Breast epithelium (tissue), 4 donors: Measurements from ENCODE around the gene CDH4. TPM values are rescaled to one million over a fixed set of nuclear protein-coding genes. Genes with fewer than 3 reads are reported as not detected.

ENCODE experiments used
- DNase-seq, 2 donors: peaks; one replicate each; pipeline ENCODE4 v3.0.0-alpha.2; 2019; ENCODE audit warnings: low spot score in 2 of 2
- H3K27ac ChIP-seq, 2 donors: fragments of 200-600 bp; sonication (generic) in 1 of 2; one replicate each; pipeline ENCODE4 v1.5.1; 2016 to 2019; ENCODE audit warnings: mild to moderate bottlenecking in 1 of 2
- H3K27me3 ChIP-seq, 2 donors: fragments of 200-600 bp; sonication (generic) in 1 of 2; one replicate each; pipeline versions ENCODE4 v1.5.1 to v1.6.0; 2017 to 2019; ENCODE audit warnings: control low read depth in 1 of 2, mild to moderate bottlenecking in 1 of 2
- H3K36me3 ChIP-seq: fragments of 200-600 bp; one replicate; pipeline ENCODE4 v1.5.1; 2019
- H3K4me1 ChIP-seq, 2 donors: fragments of 200-600 bp; sonication (generic); one replicate each; pipeline ENCODE4 v1.5.1; 2016 to 2019; ENCODE audit warnings: control low read depth in 1 of 2
- H3K4me3 ChIP-seq, 3 donors: fragments of 200-600 bp; sonication (generic); 1 replicate in 2 of 3; 2 replicates in 1 of 3; pipeline ENCODE4 v1.5.1; 2016 to 2019; ENCODE audit warnings: mild to moderate bottlenecking in 3 of 3, moderate library complexity in 2 of 3
- H3K9me3 ChIP-seq, 2 donors: fragments of 200-600 bp; sonication (generic) in 1 of 2; one replicate each; pipeline ENCODE4 v1.5.1; 2016 to 2019; ENCODE audit warnings: control low read depth in 1 of 2
- CTCF ChIP-seq, 3 donors: fragments of 450-650 bp; IDR thresholded peaks; one replicate each; pipeline ENCODE4 v1.5.1; 2016 to 2017; ENCODE audit warnings: antibody characterized with exemption in 3 of 3, mild to moderate bottlenecking in 3 of 3, moderate library complexity in 3 of 3
- POLR2A ChIP-seq: fragments of 450-650 bp; IDR thresholded peaks from one replicate; pipeline ENCODE4 v1.6.1; 2016; ENCODE audit warnings: antibody characterized with exemption, mild to moderate bottlenecking, moderate library complexity
- POLR2AphosphoS5 ChIP-seq, 3 donors: sonication (generic); formaldehyde crosslinking; IDR thresholded peaks; one replicate each; pipeline ENCODE4 v1.6.1; 2017; ENCODE audit warnings: antibody characterized with exemption in 3 of 3
- intact Hi-C: fragments of 100-400 bp; cut with DNase I; formaldehyde crosslinking; loops from one replicate; pipeline ENCODE4 v1.15.1; 2023; ENCODE audit warnings: low total_unique reads
- total RNA-seq, 3 donors: library from RNA; depleted of rRNA; stranded (reverse); fragments of >200 nt; gene quantifications; one replicate each; pipeline ENCODE4 v1.1.0, GENCODE V29; 2016

CDH4 gene
- total RNA-seq, 3 donors from 2014 or later, result under 0.01 TPM; not detected in 2

- TF ChIP-seq POLR2A, result no peak
- no peak for TF ChIP-seq POLR2AphosphoS5 (IDR thresholded peaks at IDR 0.05)
- no peak for TF ChIP-seq CTCF (IDR thresholded peaks at IDR 0.05)
- H3K36me3 ChIP-seq, result no peaks in the 10 kb centered on the region
- DNase-seq, result no peak
- no peak overlapping the region for H3K27ac ChIP-seq
- no peak overlapping the region for H3K4me3 ChIP-seq
- no peaks in the 10 kb centered on the region for H3K4me1 ChIP-seq
- H3K9me3 ChIP-seq, result peaks cover under 1 to 13% of the 10 kb centered on the region in 2 donors
- peaks cover 0 to 11% of the 10 kb centered on the region in 2 donors for H3K27me3 ChIP-seq
- intact Hi-C loops, result no loop called here
Measured at GRCh38 chr20:61608275-61609085, 356.4 kb downstream of the CDH4 start.

GRCh38 chr20:61609461-61609860 is 357.4 kb downstream of the CDH4 start:
- no peak for DNase-seq
- Histone ChIP-seq H3K27ac (no peak overlapping the region), H3K9me3 (peaks cover 0 to 9% of the 10 kb centered on the region in 2 donors), H3K4me1 (no peaks in the 10 kb centered on the region), H3K36me3 (no peaks in the 10 kb centered on the region), H3K27me3 (peaks cover 0 to 11% of the 10 kb centered on the region in 2 donors), H3K4me3 (no peak overlapping the region)
- TF ChIP-seq POLR2A (no peak), CTCF (IDR thresholded peaks at IDR 0.05) (no peak), POLR2AphosphoS5 (IDR thresholded peaks at IDR 0.05) (no peak)
- intact Hi-C loops, result no loop called here

GRCh38 chr20:61611401-61612180 is 359.5 kb downstream of the CDH4 start:
- no peaks in the 10 kb centered on the region for H3K4me1 ChIP-seq
- no peak for DNase-seq
- H3K4me3 ChIP-seq, result no peak overlapping the region
- no peaks in the 10 kb centered on the region for H3K36me3 ChIP-seq
- peaks cover 0 to 9% of the 10 kb centered on the region in 2 donors for H3K9me3 ChIP-seq
- peaks cover 0 to 15% of the 10 kb centered on the region in 2 donors for H3K27me3 ChIP-seq
- TF ChIP-seq POLR2A, result no peak
- TF ChIP-seq POLR2AphosphoS5 (IDR thresholded peaks at IDR 0.05), result no peak
- TF ChIP-seq CTCF (IDR thresholded peaks at IDR 0.05), result no peak
- H3K27ac ChIP-seq, result no peak overlapping the region
- intact Hi-C loops, result no loop called here

DNA sequence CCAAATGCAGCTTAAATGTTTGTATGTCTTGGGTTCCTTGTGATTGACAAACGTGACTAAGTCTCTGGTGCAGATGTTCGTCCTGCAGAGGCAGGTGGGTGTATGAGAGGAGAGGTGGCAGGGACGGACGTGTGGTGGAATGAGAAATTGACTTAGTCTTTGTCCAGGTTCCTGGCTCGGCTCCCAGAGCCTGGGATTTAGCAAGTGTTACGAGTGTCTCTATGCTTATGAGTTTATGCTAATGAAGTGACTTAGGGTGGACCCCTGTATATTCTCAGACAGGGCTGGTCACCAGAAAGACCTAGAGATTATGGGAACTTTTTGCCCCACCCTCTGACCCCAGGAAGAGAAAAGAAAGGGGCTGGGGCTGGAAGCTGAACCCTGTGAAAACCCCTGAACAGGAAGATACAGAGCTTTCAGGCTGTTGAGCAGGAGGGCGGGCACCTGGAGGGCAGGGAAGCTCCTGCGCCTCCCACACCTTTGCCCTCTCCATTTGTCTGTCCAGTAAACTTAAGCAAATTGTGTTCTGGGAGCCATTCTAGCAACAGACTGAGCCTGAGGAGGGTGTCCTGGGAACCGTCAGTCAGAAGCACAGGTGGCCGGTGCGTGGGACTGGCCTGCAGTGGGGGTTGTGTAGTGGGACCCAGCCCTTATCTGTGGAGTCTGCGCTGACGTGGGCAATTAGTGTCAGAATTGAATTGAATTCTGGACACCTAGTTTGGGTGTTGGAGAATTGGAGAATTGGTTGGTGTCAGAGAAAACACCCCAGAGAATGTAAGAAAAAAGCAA is 362.1 kb downstream of the CDH4 start:
- H3K4me3 ChIP-seq, result no peak overlapping the region
- intact Hi-C loops, result no loop called here
- H3K27me3 ChIP-seq, result peaks cover 0 to 25% of the 10 kb centered on the region in 2 donors
- TF ChIP-seq POLR2AphosphoS5 (IDR thresholded peaks at IDR 0.05) (no peak), CTCF (IDR thresholded peaks at IDR 0.05) (no peak), POLR2A (no peak)
- no peak overlapping the region for H3K27ac ChIP-seq
- H3K36me3 ChIP-seq, result no peaks in the 10 kb centered on the region
- peaks cover 3 to 18% of the 10 kb centered on the region in 2 donors for H3K9me3 ChIP-seq
- H3K4me1 ChIP-seq, result no peaks in the 10 kb centered on the region
- no peak for DNase-seq
